Liver (tissue), 9 donors: ENCODE results near the gene BAIAP2L1. TPM values are rescaled to one million over a fixed set of nuclear protein-coding genes. Genes with fewer than 3 reads are reported as not detected.

Source experiments
- DNase-seq: peaks from one replicate; pipeline ENCODE4 v3.0.0-alpha.2; 2017; ENCODE audit warnings: low spot score
- H3K27ac ChIP-seq, 2 donors: one replicate each; pipeline ENCODE4 v1.7.0; 2013; ENCODE audit warnings: inconsistent platforms in 2 of 2, low read length in 2 of 2, control low read depth in 1 of 2, low read depth in 1 of 2, mild to moderate bottlenecking in 1 of 2
- H3K27me3 ChIP-seq, 4 donors: one replicate each; pipeline versions ENCODE4 v1.6.1 to v1.7.0; 2013; ENCODE audit warnings: low read length in 3 of 4, inconsistent platforms in 1 of 4, mild to moderate bottlenecking in 1 of 4, moderate library complexity in 1 of 4; ENCODE audit not compliant: control insufficient read depth in 4 of 4, insufficient read depth in 4 of 4
- H3K36me3 ChIP-seq, 4 donors: one replicate each; pipeline versions ENCODE4 v1.6.1 to v1.7.0; 2013; ENCODE audit warnings: low read length in 3 of 4, mild to moderate bottlenecking in 3 of 4, low read depth in 1 of 4, moderate library complexity in 1 of 4; ENCODE audit not compliant: control insufficient read depth in 4 of 4, insufficient read depth in 3 of 4
- H3K4me1 ChIP-seq, 4 donors: one replicate each; pipeline versions ENCODE4 v1.6.1 to v1.7.0; 2013; ENCODE audit warnings: low read length in 3 of 4, mild to moderate bottlenecking in 3 of 4, moderate library complexity in 1 of 4; ENCODE audit not compliant: control insufficient read depth in 4 of 4, insufficient read depth in 4 of 4
- H3K4me3 ChIP-seq, 3 donors: one replicate each; pipeline versions ENCODE4 v1.6.1 to v1.7.0; 2013; ENCODE audit warnings: low read length in 3 of 3, control low read depth in 1 of 3, low read depth in 1 of 3, mild to moderate bottlenecking in 1 of 3
- H3K9ac ChIP-seq, 2 donors: one replicate each; pipeline ENCODE4 v1.7.0; 2013; ENCODE audit warnings: low read length in 2 of 2, mild to moderate bottlenecking in 2 of 2, moderate library complexity in 2 of 2, control low read depth in 1 of 2, low read depth in 1 of 2
- H3K9me3 ChIP-seq, 4 donors: one replicate each; pipeline versions ENCODE4 v1.6.1 to v1.7.0; 2013; ENCODE audit warnings: low read length in 3 of 4; ENCODE audit not compliant: control insufficient read depth in 4 of 4
- FOXA2 ChIP-seq: IDR thresholded peaks from 2 replicates; pipeline ENCODE4 v1.6.1; 2016; ENCODE audit warnings: antibody characterized with exemption
- NR2F2 ChIP-seq: IDR thresholded peaks from 2 replicates; pipeline ENCODE4 v1.6.1; 2016; ENCODE audit warnings: antibody characterized with exemption
- RXRA ChIP-seq, 2 donors: IDR thresholded peaks; 2 replicates each; pipeline ENCODE4 v1.6.1; 2017 to 2018; ENCODE audit warnings: antibody characterized with exemption in 2 of 2, mild to moderate bottlenecking in 1 of 2
- SP1 ChIP-seq: IDR thresholded peaks from 2 replicates; pipeline ENCODE4 v1.6.1; 2018; ENCODE audit warnings: antibody characterized with exemption, mild to moderate bottlenecking
- TAF1 ChIP-seq: conservative IDR thresholded peaks from 2 replicates; pipeline ENCODE4 v1.6.1; 2016; ENCODE audit warnings: antibody characterized with exemption, mild to moderate bottlenecking
- YY1 ChIP-seq: IDR thresholded peaks from 2 replicates; pipeline ENCODE4 v1.6.1; 2016; ENCODE audit warnings: antibody characterized with exemption, mild to moderate bottlenecking
- WGBS: extraction: QIAGEN DNeasy Blood & Tissue Kit; methylation state at CpG from one replicate; pipeline ENCODE4 v1.1.7; 2013; 5-methylcytosine and 5-hydroxymethylcytosine counted together
- polyA plus RNA-seq, 2 donors: library from polyadenylated mRNA; stranded (reverse) in 1 of 2; unstranded in 1 of 2; fragments of 200-250 nt in 1 of 2; fragments of >200 nt in 1 of 2; fragmentation: Nextera tagmentation in 1 of 2; extraction: Ambion mirVana in 1 of 2; gene quantifications; one replicate each; pipeline versions ENCODE4 v1.2.1 to v1.2.3, GENCODE V29; 2013 to 2015
- total RNA-seq, 2 donors: library from RNA; depleted of rRNA; stranded (reverse); fragments of >200 nt; gene quantifications; one replicate each; pipeline ENCODE4 v1.2.3, GENCODE V29; 2014
- TF ChIP-seq, protein P1 (sequence below): fragments of 150-350 bp; IDR thresholded peaks from 2 replicates; pipeline ENCODE4 v1.5.1; 2017; ENCODE audit warnings: improper control_type of control experiment, low read depth, low read length; ENCODE audit not compliant: missing input control
- TF ChIP-seq, protein P2 (sequence below): IDR thresholded peaks from 2 replicates; pipeline ENCODE4 v1.6.1; 2016; ENCODE audit warnings: antibody characterized with exemption
- TF ChIP-seq, protein P3 (sequence below): IDR thresholded peaks from 2 replicates; pipeline ENCODE4 v1.6.1; 2016; ENCODE audit warnings: antibody characterized with exemption, mild to moderate bottlenecking
- TF ChIP-seq, protein P4 (sequence below): IDR thresholded peaks from 2 replicates; pipeline ENCODE4 v1.6.1; 2016; ENCODE audit warnings: antibody characterized with exemption
- donor health status: healthy.
- donor health status: healthy.
- donor health status: healthy.
- donor health status: healthy.
- donor health status: healthy.

BAIAP2L1 gene
- total and polyA plus RNA-seq, 4 donors: 5.4 to 8.9 (median 8.7) TPM

DNA sequence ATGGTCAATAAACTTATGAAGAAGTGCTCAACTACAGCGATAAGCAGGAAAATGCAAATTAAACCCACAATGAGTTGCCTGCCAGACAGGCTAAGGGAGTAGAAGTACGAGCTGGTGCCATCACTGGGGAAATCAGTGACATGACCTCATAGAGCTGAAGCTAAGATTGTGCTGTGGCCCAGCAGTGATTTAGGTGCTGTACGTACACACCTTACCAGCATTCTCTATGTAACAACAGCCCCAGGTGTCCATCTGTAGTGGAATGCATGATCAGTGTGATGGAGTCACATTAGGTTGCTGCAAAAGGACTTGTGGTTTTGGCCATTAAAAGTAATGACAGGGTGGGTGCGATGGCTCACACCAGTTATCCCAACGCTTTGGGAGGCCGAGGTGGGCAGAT is 143.2 kb downstream of the BAIAP2L1 start:
- peaks cover 2 to 12% (median 9%) of the 10 kb centered on the region in 4 donors for H3K36me3 ChIP-seq
- H3K9ac ChIP-seq: no peak overlapping the region
- TF ChIP-seq RXRA (IDR thresholded peaks at IDR 0.05): no peak
- 81% methylated on average over 6 of the region's 6 CpGs for whole genome bisulfite sequencing
- H3K27ac ChIP-seq: no peak overlapping the region
- H3K9me3 ChIP-seq: no peaks in the 10 kb centered on the region
- no peak for DNase-seq
- no peaks in the 10 kb centered on the region for H3K27me3 ChIP-seq
- H3K4me1 ChIP-seq: peaks cover 7 to 9% (median 8%) of the 10 kb centered on the region in 4 donors
- H3K4me3 ChIP-seq: no peak overlapping the region

DNA sequence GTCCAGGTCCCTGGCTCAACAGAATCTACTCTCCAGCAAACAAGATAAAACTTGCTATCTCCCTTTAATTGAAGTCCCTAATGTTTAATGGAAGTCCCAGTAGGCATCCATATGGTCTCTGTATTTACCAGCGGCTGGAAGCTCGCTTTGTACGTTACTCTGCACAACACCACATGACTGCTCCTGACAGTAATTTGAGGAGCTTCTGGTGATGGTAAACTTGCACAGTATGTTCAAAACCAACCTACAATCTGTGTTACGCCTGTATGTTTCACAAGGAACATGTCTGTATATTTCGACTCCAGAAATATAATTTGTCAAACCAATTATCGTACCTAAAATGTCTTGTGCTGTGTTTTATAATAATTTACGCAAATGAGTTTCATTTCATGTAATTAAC is 144.5 kb downstream of the BAIAP2L1 start:
- no peak for TF ChIP-seq RXRA (IDR thresholded peaks at IDR 0.05)
- no peak for DNase-seq
- Histone ChIP-seq H3K4me1 (peaks cover 10 to 16% (median 13%) of the 10 kb centered on the region in 4 donors), H3K9me3 (no peaks in the 10 kb centered on the region), H3K9ac (no peak overlapping the region), H3K27me3 (no peaks in the 10 kb centered on the region), H3K4me3 (no peak overlapping the region), H3K36me3 (peaks cover 2 to 12% (median 7%) of the 10 kb centered on the region in 4 donors), H3K27ac (no peak overlapping the region)
- 98% methylated on average over 7 of the region's 7 CpGs for WGBS

DNA sequence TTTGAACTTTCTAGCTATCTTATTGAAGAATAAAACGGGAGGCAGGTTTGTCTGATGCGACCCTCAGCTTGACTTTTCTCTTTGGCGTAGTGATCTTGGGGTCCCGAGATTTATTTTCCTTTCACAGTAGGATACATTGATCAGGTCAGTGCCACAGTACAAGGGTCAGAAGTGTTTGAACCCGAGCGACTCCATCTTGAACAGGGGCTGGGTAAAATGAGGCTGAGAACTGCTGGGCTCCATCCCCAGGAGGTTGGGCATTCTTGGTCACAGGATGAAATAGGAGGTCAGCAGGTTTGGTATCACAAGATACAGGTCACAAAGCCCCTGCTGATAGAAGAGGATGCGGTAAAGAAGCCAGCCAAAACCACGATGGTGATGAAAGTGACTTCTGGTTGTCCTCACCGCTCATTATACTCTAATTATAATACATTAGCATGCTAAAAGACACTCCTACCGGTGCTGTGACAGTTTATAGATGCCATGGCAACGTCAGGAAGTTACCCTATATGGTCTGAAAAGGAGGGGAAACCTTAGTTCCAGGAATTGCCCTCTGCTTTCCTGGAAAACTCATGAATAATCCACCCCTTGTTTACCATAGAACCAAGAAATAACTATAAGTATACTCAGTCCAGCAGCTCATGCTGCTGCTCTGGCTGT is 145.8 kb downstream of the BAIAP2L1 start:
- H3K36me3 ChIP-seq: peaks cover 0 to 10% (median 5%) of the 10 kb centered on the region in 4 donors
- no peaks in the 10 kb centered on the region for H3K9me3 ChIP-seq
- no peak for TF ChIP-seq RXRA (IDR thresholded peaks at IDR 0.05)
- TF ChIP-seq, protein P1, sequence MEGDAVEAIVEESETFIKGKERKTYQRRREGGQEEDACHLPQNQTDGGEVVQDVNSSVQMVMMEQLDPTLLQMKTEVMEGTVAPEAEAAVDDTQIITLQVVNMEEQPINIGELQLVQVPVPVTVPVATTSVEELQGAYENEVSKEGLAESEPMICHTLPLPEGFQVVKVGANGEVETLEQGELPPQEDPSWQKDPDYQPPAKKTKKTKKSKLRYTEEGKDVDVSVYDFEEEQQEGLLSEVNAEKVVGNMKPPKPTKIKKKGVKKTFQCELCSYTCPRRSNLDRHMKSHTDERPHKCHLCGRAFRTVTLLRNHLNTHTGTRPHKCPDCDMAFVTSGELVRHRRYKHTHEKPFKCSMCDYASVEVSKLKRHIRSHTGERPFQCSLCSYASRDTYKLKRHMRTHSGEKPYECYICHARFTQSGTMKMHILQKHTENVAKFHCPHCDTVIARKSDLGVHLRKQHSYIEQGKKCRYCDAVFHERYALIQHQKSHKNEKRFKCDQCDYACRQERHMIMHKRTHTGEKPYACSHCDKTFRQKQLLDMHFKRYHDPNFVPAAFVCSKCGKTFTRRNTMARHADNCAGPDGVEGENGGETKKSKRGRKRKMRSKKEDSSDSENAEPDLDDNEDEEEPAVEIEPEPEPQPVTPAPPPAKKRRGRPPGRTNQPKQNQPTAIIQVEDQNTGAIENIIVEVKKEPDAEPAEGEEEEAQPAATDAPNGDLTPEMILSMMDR: no peak
- TF ChIP-seq TAF1: no peak
- TF ChIP-seq YY1: no peak
- TF ChIP-seq, protein P2, sequence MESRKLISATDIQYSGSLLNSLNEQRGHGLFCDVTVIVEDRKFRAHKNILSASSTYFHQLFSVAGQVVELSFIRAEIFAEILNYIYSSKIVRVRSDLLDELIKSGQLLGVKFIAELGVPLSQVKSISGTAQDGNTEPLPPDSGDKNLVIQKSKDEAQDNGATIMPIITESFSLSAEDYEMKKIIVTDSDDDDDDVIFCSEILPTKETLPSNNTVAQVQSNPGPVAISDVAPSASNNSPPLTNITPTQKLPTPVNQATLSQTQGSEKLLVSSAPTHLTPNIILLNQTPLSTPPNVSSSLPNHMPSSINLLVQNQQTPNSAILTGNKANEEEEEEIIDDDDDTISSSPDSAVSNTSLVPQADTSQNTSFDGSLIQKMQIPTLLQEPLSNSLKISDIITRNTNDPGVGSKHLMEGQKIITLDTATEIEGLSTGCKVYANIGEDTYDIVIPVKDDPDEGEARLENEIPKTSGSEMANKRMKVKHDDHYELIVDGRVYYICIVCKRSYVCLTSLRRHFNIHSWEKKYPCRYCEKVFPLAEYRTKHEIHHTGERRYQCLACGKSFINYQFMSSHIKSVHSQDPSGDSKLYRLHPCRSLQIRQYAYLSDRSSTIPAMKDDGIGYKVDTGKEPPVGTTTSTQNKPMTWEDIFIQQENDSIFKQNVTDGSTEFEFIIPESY: no peak
- no peak for TF ChIP-seq FOXA2
- TF ChIP-seq, protein P3, sequence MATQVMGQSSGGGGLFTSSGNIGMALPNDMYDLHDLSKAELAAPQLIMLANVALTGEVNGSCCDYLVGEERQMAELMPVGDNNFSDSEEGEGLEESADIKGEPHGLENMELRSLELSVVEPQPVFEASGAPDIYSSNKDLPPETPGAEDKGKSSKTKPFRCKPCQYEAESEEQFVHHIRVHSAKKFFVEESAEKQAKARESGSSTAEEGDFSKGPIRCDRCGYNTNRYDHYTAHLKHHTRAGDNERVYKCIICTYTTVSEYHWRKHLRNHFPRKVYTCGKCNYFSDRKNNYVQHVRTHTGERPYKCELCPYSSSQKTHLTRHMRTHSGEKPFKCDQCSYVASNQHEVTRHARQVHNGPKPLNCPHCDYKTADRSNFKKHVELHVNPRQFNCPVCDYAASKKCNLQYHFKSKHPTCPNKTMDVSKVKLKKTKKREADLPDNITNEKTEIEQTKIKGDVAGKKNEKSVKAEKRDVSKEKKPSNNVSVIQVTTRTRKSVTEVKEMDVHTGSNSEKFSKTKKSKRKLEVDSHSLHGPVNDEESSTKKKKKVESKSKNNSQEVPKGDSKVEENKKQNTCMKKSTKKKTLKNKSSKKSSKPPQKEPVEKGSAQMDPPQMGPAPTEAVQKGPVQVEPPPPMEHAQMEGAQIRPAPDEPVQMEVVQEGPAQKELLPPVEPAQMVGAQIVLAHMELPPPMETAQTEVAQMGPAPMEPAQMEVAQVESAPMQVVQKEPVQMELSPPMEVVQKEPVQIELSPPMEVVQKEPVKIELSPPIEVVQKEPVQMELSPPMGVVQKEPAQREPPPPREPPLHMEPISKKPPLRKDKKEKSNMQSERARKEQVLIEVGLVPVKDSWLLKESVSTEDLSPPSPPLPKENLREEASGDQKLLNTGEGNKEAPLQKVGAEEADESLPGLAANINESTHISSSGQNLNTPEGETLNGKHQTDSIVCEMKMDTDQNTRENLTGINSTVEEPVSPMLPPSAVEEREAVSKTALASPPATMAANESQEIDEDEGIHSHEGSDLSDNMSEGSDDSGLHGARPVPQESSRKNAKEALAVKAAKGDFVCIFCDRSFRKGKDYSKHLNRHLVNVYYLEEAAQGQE: no peak
- TF ChIP-seq SP1: no peak
- TF ChIP-seq, protein P4, sequence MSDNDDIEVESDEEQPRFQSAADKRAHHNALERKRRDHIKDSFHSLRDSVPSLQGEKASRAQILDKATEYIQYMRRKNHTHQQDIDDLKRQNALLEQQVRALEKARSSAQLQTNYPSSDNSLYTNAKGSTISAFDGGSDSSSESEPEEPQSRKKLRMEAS: no peak
- no peak for TF ChIP-seq NR2F2
- no peak overlapping the region for H3K27ac ChIP-seq
- no peak overlapping the region for H3K4me3 ChIP-seq
- DNase-seq: no peak
- H3K27me3 ChIP-seq: no peaks in the 10 kb centered on the region
- no peak overlapping the region for H3K9ac ChIP-seq
- WGBS: 83% methylated on average over 11 of the region's 11 CpGs
- H3K4me1 ChIP-seq: peaks cover 10 to 23% (median 16%) of the 10 kb centered on the region in 4 donors
